Peyer's patch (tissue), 4 donors: ENCODE data around the gene RBBP5.

Experiments
- POLR2A ChIP-seq, 2 donors: fragments of 450-650 bp; IDR thresholded peaks; one replicate each; pipeline ENCODE4 v1.5.1; 2017; ENCODE audit warnings: antibody characterized with exemption in 2 of 2, mild to moderate bottlenecking in 2 of 2, moderate library complexity in 2 of 2
- TF ChIP-seq, protein P1 (sequence below), 6 experiments: fragments of 450-650 bp in 4 of 6; fragments of 200-600 bp in 2 of 6; sonication (generic) in 1 of 6; IDR thresholded peaks; one replicate each; pipeline ENCODE4 v1.5.1; 2017 to 2019; ENCODE audit warnings: antibody characterized with exemption in 6 of 6, mild to moderate bottlenecking in 3 of 6, moderate library complexity in 1 of 6

DNA sequence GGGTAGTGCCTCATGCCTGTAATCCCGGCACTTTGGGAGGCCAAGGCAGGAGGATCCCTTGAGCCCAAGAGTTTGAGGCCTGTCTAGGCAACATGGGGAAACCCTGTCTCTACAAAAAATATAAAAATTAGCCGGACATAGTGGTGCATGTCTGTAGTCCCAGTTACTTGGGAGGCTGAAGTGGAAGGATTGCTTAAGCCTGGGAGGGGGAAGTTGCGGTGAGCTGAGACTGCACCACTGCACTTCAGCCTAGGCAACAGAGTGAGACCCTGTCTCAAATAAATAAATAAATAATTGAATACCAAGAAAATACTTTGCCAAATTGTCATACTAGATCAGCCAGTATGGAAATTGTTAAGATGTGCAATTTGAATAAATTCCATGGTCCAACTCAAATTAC, 5.9 kb upstream of the RBBP5 start:
- TF ChIP-seq, protein P1, sequence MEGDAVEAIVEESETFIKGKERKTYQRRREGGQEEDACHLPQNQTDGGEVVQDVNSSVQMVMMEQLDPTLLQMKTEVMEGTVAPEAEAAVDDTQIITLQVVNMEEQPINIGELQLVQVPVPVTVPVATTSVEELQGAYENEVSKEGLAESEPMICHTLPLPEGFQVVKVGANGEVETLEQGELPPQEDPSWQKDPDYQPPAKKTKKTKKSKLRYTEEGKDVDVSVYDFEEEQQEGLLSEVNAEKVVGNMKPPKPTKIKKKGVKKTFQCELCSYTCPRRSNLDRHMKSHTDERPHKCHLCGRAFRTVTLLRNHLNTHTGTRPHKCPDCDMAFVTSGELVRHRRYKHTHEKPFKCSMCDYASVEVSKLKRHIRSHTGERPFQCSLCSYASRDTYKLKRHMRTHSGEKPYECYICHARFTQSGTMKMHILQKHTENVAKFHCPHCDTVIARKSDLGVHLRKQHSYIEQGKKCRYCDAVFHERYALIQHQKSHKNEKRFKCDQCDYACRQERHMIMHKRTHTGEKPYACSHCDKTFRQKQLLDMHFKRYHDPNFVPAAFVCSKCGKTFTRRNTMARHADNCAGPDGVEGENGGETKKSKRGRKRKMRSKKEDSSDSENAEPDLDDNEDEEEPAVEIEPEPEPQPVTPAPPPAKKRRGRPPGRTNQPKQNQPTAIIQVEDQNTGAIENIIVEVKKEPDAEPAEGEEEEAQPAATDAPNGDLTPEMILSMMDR (IDR thresholded peaks at IDR 0.05), result no peak
- TF ChIP-seq POLR2A (IDR thresholded peaks at IDR 0.05), result no peak
